Activated gamma-delta T cell treated with Interleukin-2 at 50 U/mL for 16 hours (primary cell): ENCODE measurements around the gene NAPB.

Experiments
- DNase-seq: peaks from one replicate; pipeline ENCODE4 v3.0.0-alpha.2; 2020

Gene NAPB

GRCh38 chr20:23340524-23340923, 80.8 kb downstream of the NAPB start:
- DNase-seq: no peak

GRCh38 chr20:23339986-23340385, 81.3 kb downstream of the NAPB start:
- no peak for DNase-seq

- DNase-seq: no peak
These were observed 84.0 kb downstream of the NAPB start for GRCh38 chr20:23337312-23337711.

- no peak for DNase-seq
These were observed 84.8 kb downstream of the NAPB start for GRCh38 chr20:23336476-23336875.

GRCh38 chr20:23335521-23335920, 85.8 kb downstream of the NAPB start:
- no peak for DNase-seq

GRCh38 chr20:23334111-23334510, 87.2 kb downstream of the NAPB start:
- no peak for DNase-seq

- DNase-seq: no peak
These were observed 88.8 kb downstream of the NAPB start for GRCh38 chr20:23332467-23332866.

- DNase-seq: no peak
These were observed 89.6 kb downstream of the NAPB start for GRCh38 chr20:23331450-23332350.

- no peak for DNase-seq
These were observed 93.5 kb downstream of the NAPB start for GRCh38 chr20:23327617-23328333.

GRCh38 chr20:23326774-23327173, 94.5 kb downstream of the NAPB start:
- no peak for DNase-seq

GRCh38 chr20:23325107-23325506, 96.2 kb downstream of the NAPB start:
- no peak for DNase-seq
